IMR-90 (cell line): Measurements from ENCODE around the gene CCDC181. TPM values are rescaled to one million over a fixed set of nuclear protein-coding genes. Genes with fewer than 3 reads are reported as not detected.

Experiments
- ATAC-seq: fragments of 200-7000 bp; cut with Tn5 transposase; 2 replicates; pipeline ENCODE4 v1.9.1; 2020; ENCODE audit warnings: low read depth, mild to moderate bottlenecking, moderate library complexity
- Bru-seq: library from RNA; stranded (reverse); fragments of 400-500 nt; gene quantifications from one replicate; lab custom pipeline; 2021; lab: Mats Ljungman, UMichigan
- BruChase-seq, 2 experiments: library from RNA; stranded (reverse); fragments of 400-500 nt; gene quantifications; one replicate each; lab custom pipeline; 2021; lab: Mats Ljungman, UMichigan
- BruUV-seq: library from RNA; stranded (reverse); fragments of 400-500 nt; replicated peaks from 2 replicates; lab custom pipeline; 2021; lab: Mats Ljungman, UMichigan
- CTCF ChIA-PET: fragments of 300-600 bp; formaldehyde crosslinking; extraction: SDS; loops from one replicate; lab custom pipeline; 2021; ENCODE audit warnings: antibody characterized with exemption; lab: Yijun Ruan, JAX
- POLR2A ChIA-PET: fragments of 300-600 bp; sonication (Branson Sonifier 250); formaldehyde crosslinking; loops from one replicate; lab custom pipeline; 2022; ENCODE audit warnings: antibody characterized with exemption; ENCODE audit not compliant: unreplicated experiment; lab: Charles Lee
- DNase-seq: peaks from one replicate; pipeline ENCODE4 v3.0.0; 2013
- H2AFZ ChIP-seq: replicated peaks from 2 replicates; pipeline ENCODE3; 2013; ENCODE audit warnings: low read length, mild to moderate bottlenecking; ENCODE audit not compliant: poor library complexity
- H2AK5ac ChIP-seq: 2 replicates; pipeline ENCODE4 v1.6.1; 2013; ENCODE audit warnings: low read depth, low read length, inconsistent platforms
- H2AK9ac ChIP-seq: replicated peaks from 2 replicates; pipeline ENCODE3; 2013; ENCODE audit warnings: mild to moderate bottlenecking, low read depth, low read length, moderate library complexity; ENCODE audit not compliant: poor library complexity
- H2BK120ac ChIP-seq: 2 replicates; pipeline ENCODE4 v1.6.1; 2013; ENCODE audit warnings: low read depth, low read length, inconsistent platforms
- H2BK15ac ChIP-seq: 3 replicates; pipeline ENCODE4 v1.6.1; 2013; ENCODE audit warnings: low read depth, low read length, inconsistent platforms
- H2BK20ac ChIP-seq: 2 replicates; pipeline ENCODE4 v1.6.1; 2013; ENCODE audit warnings: low read depth, mild to moderate bottlenecking, inconsistent platforms, low read length, moderate library complexity
- H2BK5ac ChIP-seq: 2 replicates; pipeline ENCODE4 v1.6.1; 2013; ENCODE audit warnings: mild to moderate bottlenecking, low read depth, low read length, inconsistent platforms; ENCODE audit not compliant: poor library complexity, severe bottlenecking
- H3K14ac ChIP-seq: replicated peaks from 2 replicates; pipeline ENCODE4 v1.6.1; 2013; ENCODE audit warnings: low read depth, low read length, inconsistent platforms
- H3K18ac ChIP-seq: 2 replicates; pipeline ENCODE4 v1.6.1; 2013; ENCODE audit warnings: low read depth, low read length, control low read depth
- H3K23ac ChIP-seq: 2 replicates; pipeline ENCODE4 v1.6.1; 2013; ENCODE audit warnings: low read depth, low read length, inconsistent platforms
- H3K27ac ChIP-seq: 2 replicates; pipeline ENCODE4 v1.5.1; 2013; ENCODE audit warnings: mild to moderate bottlenecking, control low read depth, low read length; ENCODE audit not compliant: insufficient read depth
- H3K27me3 ChIP-seq: 2 replicates; pipeline ENCODE4 v1.6.1; 2013; ENCODE audit warnings: low read length; ENCODE audit not compliant: control insufficient read depth, insufficient read depth
- H3K36me3 ChIP-seq: 2 replicates; pipeline ENCODE4 v1.6.1; 2013; ENCODE audit warnings: low read length, mixed read lengths; ENCODE audit not compliant: control insufficient read depth, insufficient read depth
- H3K4ac ChIP-seq: 2 replicates; pipeline ENCODE4 v1.6.1; 2013; ENCODE audit warnings: low read depth, low read length, inconsistent platforms
- H3K4me1 ChIP-seq: 2 replicates; pipeline ENCODE4 v1.6.1; 2013; ENCODE audit warnings: low read length, mixed read lengths; ENCODE audit not compliant: control insufficient read depth, insufficient read depth
- H3K4me2 ChIP-seq: 2 replicates; pipeline ENCODE4 v1.6.1; 2013; ENCODE audit warnings: low read depth, mild to moderate bottlenecking, control low read depth, low read length, moderate library complexity
- H3K4me3 ChIP-seq: 2 replicates; pipeline ENCODE4 v1.5.1; 2013; ENCODE audit warnings: low read depth, mild to moderate bottlenecking, control low read depth, low read length, moderate library complexity; ENCODE audit not compliant: insufficient read depth
- H3K56ac ChIP-seq: 2 replicates; pipeline ENCODE4 v1.6.1; 2013; ENCODE audit warnings: low read length, inconsistent platforms; ENCODE audit not compliant: insufficient read depth; ENCODE audit errors: extremely low read depth
- H3K79me1 ChIP-seq, 2 experiments: 2 replicates each; pipeline ENCODE4 v1.6.1; 2013; ENCODE audit warnings: low read length in 2 of 2, inconsistent platforms in 1 of 2, low read depth in 1 of 2
- H3K9ac ChIP-seq: 2 replicates; pipeline ENCODE4 v1.6.1; 2013; ENCODE audit warnings: low read depth, low read length, control low read depth
- H3K9me1 ChIP-seq: 2 replicates; pipeline ENCODE4 v1.6.1; 2013; ENCODE audit warnings: low read length, inconsistent platforms; ENCODE audit not compliant: insufficient read depth
- H3K9me3 ChIP-seq: 2 replicates; pipeline ENCODE4 v1.6.1; 2013; ENCODE audit warnings: low read length; ENCODE audit not compliant: control insufficient read depth, insufficient read depth
- H4K20me1 ChIP-seq: 2 replicates; pipeline ENCODE4 v1.6.1; 2013; ENCODE audit warnings: low read length, inconsistent platforms; ENCODE audit not compliant: insufficient read depth
- H4K5ac ChIP-seq: 2 replicates; pipeline ENCODE4 v1.6.1; 2013; ENCODE audit warnings: mild to moderate bottlenecking, low read depth, low read length, control low read depth
- H4K8ac ChIP-seq, 2 experiments: 2 replicates each; pipeline ENCODE4 v1.6.1; 2013; ENCODE audit warnings: low read depth in 2 of 2, low read length in 2 of 2, control low read depth in 1 of 2, inconsistent platforms in 1 of 2
- H4K91ac ChIP-seq: 2 replicates; pipeline ENCODE4 v1.6.1; 2013; ENCODE audit warnings: low read depth, low read length, inconsistent platforms; ENCODE audit not compliant: insufficient read depth
- RFX5 ChIP-seq: IDR thresholded peaks from 2 replicates; pipeline ENCODE4 v1.8.0; 2012; ENCODE audit warnings: low read depth, mild to moderate bottlenecking, low read length, moderate library complexity
- WGBS, 2 experiments: methylation state at CpG; one replicate each; pipeline versions ENCODE4 v1.1.5 to v1.1.7; 2013; ENCODE audit warnings: missing lambda C conversion rate in 2 of 2; ENCODE audit not compliant: insufficient read length in 1 of 2; ENCODE audit errors: extremely low coverage in 2 of 2; 5-methylcytosine and 5-hydroxymethylcytosine counted together
- dilution Hi-C: fragments of 300-500 bp; cut with HindIII; formaldehyde crosslinking; loops from one replicate; pipeline ENCODE4 v1.14.3; 2018; ENCODE audit warnings: low sequenced_read_pairs; ENCODE audit not compliant: unreplicated experiment
- in situ Hi-C: fragments of 300-500 bp; cut with MboI; formaldehyde crosslinking; loops from 3 replicates; pipeline ENCODE4 v1.14.3; 2019; ENCODE audit warnings: low sequenced_read_pairs, inconsistent platforms, mixed read lengths
- intact Hi-C: fragments of 100-400 bp; cut with micrococcal nuclease; formaldehyde crosslinking; loops from 2 replicates; pipeline ENCODE4 v1.10.0; 2022
- long read RNA-seq: library from polyadenylated mRNA; unstranded; transcript quantifications from one replicate; pipeline ENCODE4 v2.0.0, GENCODE V29; 2021; ENCODE audit not compliant: unreplicated experiment
- polyA plus RNA-seq, 3 experiments: library from polyadenylated mRNA; depleted of rRNA; stranded (reverse); fragments of >200 nt; gene quantifications; 2 replicates each; pipeline ENCODE4 v1.2.3, GENCODE V29; 2012; ENCODE audit warnings: low replicate concordance in 1 of 3
- total RNA-seq: library from RNA; depleted of rRNA; stranded (reverse); fragments of >200 nt; gene quantifications from 2 replicates; pipeline ENCODE4 v1.2.3, GENCODE V29; 2012; rRNA removed

Gene CCDC181
- total RNA-seq (0.28 TPM in 1 of 2 replicates, not detected in the other), polyA plus RNA-seq (2012; rRNA removed) (0.03 and 0.07 TPM in 2 replicates), Bru-seq, nascent RNA (percentile 9 among the genes with signal in this experiment), BruChase-seq, experiment 1, labeled RNA remaining after a 6-hour chase (percentile 12 among the genes with signal in this experiment), BruChase-seq, experiment 2, labeled RNA remaining after a 2-hour chase (percentile 10 among the genes with signal in this experiment)
- polyA plus RNA-seq (2012; cell fraction: cytosol; rRNA removed), result 0.05 TPM in 1 of 2 replicates, not detected in the other
- not detected in 2 replicates for polyA plus RNA-seq (2012; cell fraction: nucleus; rRNA removed; ENCODE audit: low replicate concordance)
- long read RNA-seq, result 0 reads

GRCh38 chr1:169427081-169427641, at the start of gene CCDC181:
TSS of gene CCDC181 (minus strand) at chr1:169427474. CDS start at chr1:169424927, 2,547 bp downstream.
- Histone ChIP-seq H4K8ac (peak within 1 kb of the TSS; percentile 66 to 75; a peak in 3 of 4 replicates), H2BK5ac (no peak within 1 kb of the TSS), H3K27me3 (no peaks in the 10 kb centered on the region), H4K91ac (no peak within 1 kb of the TSS), H3K56ac (peak within 1 kb of the TSS; percentile 54), H3K9me1 (no peaks in the 10 kb centered on the region), H2AK5ac (no peak within 1 kb of the TSS), H3K23ac (no peak within 1 kb of the TSS; the same call in 1 of the 2 replicates), H3K79me1 (no peaks in the 10 kb centered on the region), H2AK9ac (peak within 1 kb of the TSS; percentile 1), H2BK15ac (no peak within 1 kb of the TSS), H2AFZ (peak within 1 kb of the TSS; percentile 87), H3K4me2 (peak within 1 kb of the TSS; percentile 97), H3K9ac (peak within 1 kb of the TSS; percentile 75), H3K27ac (no peak within 1 kb of the TSS), H3K4me1 (no peaks in the 10 kb centered on the region), H3K4ac (no peak within 1 kb of the TSS), H3K9me3 (no peaks in the 10 kb centered on the region), H4K20me1 (no peaks in the 10 kb centered on the region), H2BK20ac (no peak within 1 kb of the TSS), H3K36me3 (no peaks in the 10 kb centered on the region), H3K18ac (no peak within 1 kb of the TSS), H2BK120ac (no peak within 1 kb of the TSS), H3K14ac (peak within 1 kb of the TSS; percentile 38; the same call in 1 of the 2 replicates), H4K5ac (no peak within 1 kb of the TSS), H3K4me3 (peak within 1 kb of the TSS; percentile 65)
- ChIA-PET CTCF (interaction anchor here (0.6 kb wide), 1 partner anchor 191 kb away, joined by 3 read pairs; no protein-coding TSS in a partner anchor), POLR2A (no interaction called here)
- no CpG with 5 or more reads among the region's 29 CpGs for WGBS, 2 experiments
- DNase-seq (peak; percentile 33), ATAC-seq (peak; percentile 96)
- TF ChIP-seq RFX5, result no peak
- dilution Hi-C loops, result no loop called here
- intact Hi-C loops, result no loop called here
- in situ Hi-C loops, result no loop called here
- no TSS peak for BruUV-seq
